ENCODE measurements around the gene KCNK6. TPM values are rescaled to one million over a fixed set of nuclear protein-coding genes. Genes with fewer than 3 reads are reported as not detected.
A peak's percentile ranks its signal among the peaks of the same experiment; 100 is the strongest.

The KCNK6 gene
- total RNA-seq, 1 experiment from 2014 or later: 6.5 TPM

- no peak overlapping the region for H3K56ac ChIP-seq (ENCODE audit: insufficient read length, low read depth, low read length)
Observed at GRCh38 chr19:38293281-38293680, 26.4 kb upstream of the KCNK6 start.

More at GRCh38 chr19:38293281-38293680, 26.4 kb upstream of the KCNK6 start:
- no CpG with 5 or more reads among the region's 9 CpGs for WGBS (ENCODE audit: extremely low coverage, insufficient read length, low lambda C conversion rate)
- no peak overlapping the region for H2BK120ac ChIP-seq (ENCODE audit: low read depth, low read length, poor library complexity, severe bottlenecking)
- no peak overlapping the region for H3K4ac ChIP-seq (ENCODE audit: low read depth, low read length)
- no peak overlapping the region for H3K23ac ChIP-seq (ENCODE audit: insufficient read length, low read depth, low read length)
- no peaks in the 10 kb centered on the region for H3K79me1 ChIP-seq (ENCODE audit: insufficient read depth, low read depth, low read length, poor library complexity, severe bottlenecking)
- H3K9me3 Mint-ChIP-seq: peaks cover 0 to 5% of the 10 kb centered on the region in 2 experiments; a peak in 1 of 5 replicates
- no peak overlapping the region for H2BK12ac ChIP-seq (ENCODE audit: insufficient read length, low read depth, low read length)
- no peak overlapping the region for H3K9ac ChIP-seq (ENCODE audit: extremely low read depth, insufficient read length, low read length)
- DNase-seq: no peak
- peak overlapping the region in 2 of 3 experiments; percentile 65 to 72; a peak in 1 of 7 replicates for H3K27ac Mint-ChIP-seq
- no peak overlapping the region for H2BK5ac ChIP-seq (ENCODE audit: insufficient read length, low read length)
- H3K27ac ChIP-seq (ENCODE audit: insufficient read length, low read depth, low read length): no peak overlapping the region
- H3K36me3 Mint-ChIP-seq (ENCODE audit: insufficient read depth in 1 of 3, low read depth in 3 of 3): peaks cover 26 to 48% (median 47%) of the 10 kb centered on the region in 3 experiments; a peak in 6 of 7 replicates
- no peaks in the 10 kb centered on the region for H3K4me1 ChIP-seq (ENCODE audit: insufficient read depth, low read length)
- H3K4me3 Mint-ChIP-seq: no peak overlapping the region
- H2AK5ac ChIP-seq (ENCODE audit: insufficient read length, low read length): no peak overlapping the region
- TF ChIP-seq, protein P1, sequence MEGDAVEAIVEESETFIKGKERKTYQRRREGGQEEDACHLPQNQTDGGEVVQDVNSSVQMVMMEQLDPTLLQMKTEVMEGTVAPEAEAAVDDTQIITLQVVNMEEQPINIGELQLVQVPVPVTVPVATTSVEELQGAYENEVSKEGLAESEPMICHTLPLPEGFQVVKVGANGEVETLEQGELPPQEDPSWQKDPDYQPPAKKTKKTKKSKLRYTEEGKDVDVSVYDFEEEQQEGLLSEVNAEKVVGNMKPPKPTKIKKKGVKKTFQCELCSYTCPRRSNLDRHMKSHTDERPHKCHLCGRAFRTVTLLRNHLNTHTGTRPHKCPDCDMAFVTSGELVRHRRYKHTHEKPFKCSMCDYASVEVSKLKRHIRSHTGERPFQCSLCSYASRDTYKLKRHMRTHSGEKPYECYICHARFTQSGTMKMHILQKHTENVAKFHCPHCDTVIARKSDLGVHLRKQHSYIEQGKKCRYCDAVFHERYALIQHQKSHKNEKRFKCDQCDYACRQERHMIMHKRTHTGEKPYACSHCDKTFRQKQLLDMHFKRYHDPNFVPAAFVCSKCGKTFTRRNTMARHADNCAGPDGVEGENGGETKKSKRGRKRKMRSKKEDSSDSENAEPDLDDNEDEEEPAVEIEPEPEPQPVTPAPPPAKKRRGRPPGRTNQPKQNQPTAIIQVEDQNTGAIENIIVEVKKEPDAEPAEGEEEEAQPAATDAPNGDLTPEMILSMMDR (conservative IDR thresholded peaks at IDR 0.05): no peak
- no peak overlapping the region for H4K5ac ChIP-seq (ENCODE audit: insufficient read length, low read depth, low read length)
- H3K79me2 ChIP-seq (ENCODE audit: insufficient read depth, low read length): no peaks in the 10 kb centered on the region
- no peak overlapping the region for H4K91ac ChIP-seq (ENCODE audit: insufficient read length, low read depth, low read length)
- H3K4me1 Mint-ChIP-seq: peaks cover 3% of the 10 kb centered on the region in 2 experiments; a peak in 3 of 4 replicates
- H2AFZ ChIP-seq (ENCODE audit: low read length): no peak overlapping the region
- no peaks in the 10 kb centered on the region for H3K9me3 ChIP-seq (ENCODE audit: control insufficient read depth, low read depth, low read length)
- no peaks in the 10 kb centered on the region for H3K27me3 ChIP-seq (ENCODE audit: insufficient read depth, low read length)
- H4K20me1 ChIP-seq (ENCODE audit: control insufficient read depth, insufficient read depth, insufficient read length): no peaks in the 10 kb centered on the region
- H2BK20ac ChIP-seq (ENCODE audit: low read depth, low read length, poor library complexity, severe bottlenecking): no peak overlapping the region
- H3K23me2 ChIP-seq (ENCODE audit: insufficient read length, low read depth, low read length, poor library complexity, severe bottlenecking): no peaks in the 10 kb centered on the region
- no peak overlapping the region for H3K18ac ChIP-seq (ENCODE audit: insufficient read length, low read depth, low read length)
- H3K4me2 ChIP-seq (ENCODE audit: insufficient read depth, insufficient read length, low read length): no peak overlapping the region
- no peak overlapping the region for H2BK15ac ChIP-seq (ENCODE audit: low read depth, low read length)
- no peak overlapping the region for H4K8ac ChIP-seq (replicated peaks; ENCODE audit: insufficient read length, low read depth, low read length)
- H3K27me3 Mint-ChIP-seq (ENCODE audit: low read depth): peaks cover 3% of the 10 kb centered on the region
- H3K14ac ChIP-seq (ENCODE audit: insufficient read depth, low read length): no peak overlapping the region
- no peak overlapping the region for H3T11ph ChIP-seq (ENCODE audit: low read length)

Measured in H9 (cell line).